Mesothelial cell of epicardium (in vitro differentiated cells): ENCODE data around the gene CFAP20DC. TPM values are rescaled to one million over a fixed set of nuclear protein-coding genes. Genes with fewer than 3 reads are reported as not detected.
"Not testable (repeated sequence)": the region's sequence is repeated elsewhere in the genome, so short reads cannot be mapped to it uniquely, and the experiment has no call there.

Source experiments
- DNase-seq, 2 experiments: peaks; one replicate each; pipeline ENCODE4 v3.0.0; 2021; ENCODE audit warnings: low spot score in 2 of 2; ENCODE audit not compliant: unreplicated experiment in 2 of 2
- H3K27ac Mint-ChIP-seq: 2 replicates; pipeline ENCODE4 v1.8.0; 2021; ENCODE audit warnings: mixed read lengths
- H3K27me3 Mint-ChIP-seq: 2 replicates; pipeline ENCODE4 v1.8.0; 2021; ENCODE audit warnings: low read depth, mixed read lengths
- H3K36me3 Mint-ChIP-seq: 2 replicates; pipeline ENCODE4 v1.8.0; 2021; ENCODE audit warnings: mixed read lengths
- H3K4me1 Mint-ChIP-seq: 2 replicates; pipeline ENCODE4 v1.8.0; 2021; ENCODE audit warnings: mixed read lengths
- H3K4me3 Mint-ChIP-seq: 2 replicates; pipeline ENCODE4 v1.8.0; 2021; ENCODE audit warnings: mild to moderate bottlenecking, moderate library complexity, mixed read lengths
- H3K9me3 Mint-ChIP-seq: 2 replicates; pipeline ENCODE4 v1.8.0; 2021; ENCODE audit warnings: mixed read lengths
- CTCF ChIP-seq: fragments of 200-600 bp; sonication (generic); IDR thresholded peaks from one replicate; pipeline ENCODE4 v1.5.0; 2021; ENCODE audit warnings: antibody characterized with exemption; ENCODE audit not compliant: unreplicated experiment
- total RNA-seq: library from RNA; stranded (reverse); gene quantifications from 3 replicates; pipeline ENCODE4 v1.2.1, GENCODE V29; 2021

The CFAP20DC gene
- total RNA-seq, 1 donor from 2014 or later: 5.4 TPM

GRCh38 chr3:59069838-59070237, 20.0 kb upstream of the CFAP20DC start:
- TF ChIP-seq CTCF: no peak
- Mint-ChIP-seq H3K27ac (no peak overlapping the region), H3K27me3 (peaks cover 20% of the 10 kb centered on the region), H3K4me3 (no peak overlapping the region), H3K4me1 (peaks cover 3% of the 10 kb centered on the region), H3K36me3 (no peaks in the 10 kb centered on the region), H3K9me3 (no peaks in the 10 kb centered on the region)
- DNase-seq: no peak

- peaks cover 3% of the 10 kb centered on the region for H3K4me1 Mint-ChIP-seq
- H3K9me3 Mint-ChIP-seq: peaks cover 15% of the 10 kb centered on the region
- no peak for TF ChIP-seq CTCF
- H3K4me3 Mint-ChIP-seq: no peak overlapping the region
- peaks cover 35% of the 10 kb centered on the region for H3K27me3 Mint-ChIP-seq
- no peaks in the 10 kb centered on the region for H3K36me3 Mint-ChIP-seq
- DNase-seq: no peak
- H3K27ac Mint-ChIP-seq: no peak overlapping the region
Observed at GRCh38 chr3:59065240-59065639, 15.4 kb upstream of the CFAP20DC start.

- Mint-ChIP-seq H3K9me3 (peaks cover 15% of the 10 kb centered on the region), H3K4me3 (no peak overlapping the region), H3K27me3 (peaks cover 39% of the 10 kb centered on the region), H3K4me1 (peaks cover 3% of the 10 kb centered on the region), H3K36me3 (no peaks in the 10 kb centered on the region), H3K27ac (no peak overlapping the region)
- TF ChIP-seq CTCF: no peak
- DNase-seq: no peak
Observed at GRCh38 chr3:59064728-59065127, 14.9 kb upstream of the CFAP20DC start.

GRCh38 chr3:59064276-59064675, 14.5 kb upstream of the CFAP20DC start:
- no peak overlapping the region for H3K4me3 Mint-ChIP-seq
- peaks cover 3% of the 10 kb centered on the region for H3K4me1 Mint-ChIP-seq
- no peak for DNase-seq
- H3K27ac Mint-ChIP-seq: no peak overlapping the region
- no peak for TF ChIP-seq CTCF
- no peaks in the 10 kb centered on the region for H3K36me3 Mint-ChIP-seq
- H3K9me3 Mint-ChIP-seq: peaks cover 15% of the 10 kb centered on the region
- peaks cover 40% of the 10 kb centered on the region for H3K27me3 Mint-ChIP-seq

- H3K27me3 Mint-ChIP-seq: peaks cover 38% of the 10 kb centered on the region
- H3K36me3 Mint-ChIP-seq: no peaks in the 10 kb centered on the region
- no peaks in the 10 kb centered on the region for H3K4me1 Mint-ChIP-seq
- H3K4me3 Mint-ChIP-seq: no peak overlapping the region
- H3K9me3 Mint-ChIP-seq: no peaks in the 10 kb centered on the region
- H3K27ac Mint-ChIP-seq: no peak overlapping the region
- TF ChIP-seq CTCF: no peak
- DNase-seq: no peak
Observed at GRCh38 chr3:59056706-59057105, 6.9 kb upstream of the CFAP20DC start.

- Mint-ChIP-seq H3K36me3 (no peaks in the 10 kb centered on the region), H3K9me3 (no peaks in the 10 kb centered on the region), H3K27ac (no peak overlapping the region), H3K27me3 (peaks cover 4% of the 10 kb centered on the region), H3K4me3 (no peak overlapping the region), H3K4me1 (peaks cover 10% of the 10 kb centered on the region)
- no peak for DNase-seq
- peak; percentile 49 for TF ChIP-seq CTCF
Observed at GRCh38 chr3:59052803-59053411, 3.1 kb upstream of the CFAP20DC start.

GRCh38 chr3:59050811-59051414, 1.1 kb upstream of the CFAP20DC start:
- H3K4me3 Mint-ChIP-seq, H3K27ac Mint-ChIP-seq, H3K9me3 Mint-ChIP-seq, DNase-seq, H3K36me3 Mint-ChIP-seq, H3K27me3 Mint-ChIP-seq: not testable (repeated sequence)
- peaks cover 21% of the 10 kb centered on the region for H3K4me1 Mint-ChIP-seq
